Lung (tissue), 12 donors: ENCODE data around the gene TXK. TPM values are rescaled to one million over a fixed set of nuclear protein-coding genes. Genes with fewer than 3 reads are reported as not detected.

Experiments
- ATAC-seq: fragments of 200-7000 bp; cut with Tn5 transposase; one replicate; pipeline ENCODE4 v1.9.1; 2020; ENCODE audit warnings: moderate number of reproducible peaks; ENCODE audit not compliant: insufficient read depth, low FRiP score
- DNase-seq, 3 donors: peaks; one replicate each; pipeline ENCODE4 v3.0.0-alpha.2; 2013 to 2017
- H3K27ac ChIP-seq, 2 donors: one replicate each; pipeline ENCODE4 v1.5.1; 2013; ENCODE audit warnings: mild to moderate bottlenecking in 2 of 2, moderate library complexity in 2 of 2, control low read depth in 1 of 2, inconsistent platforms in 1 of 2, low read depth in 1 of 2, low read length in 1 of 2
- H3K27me3 ChIP-seq, 3 donors: one replicate each; pipeline ENCODE4 v1.5.1; 2013; ENCODE audit warnings: low read length in 2 of 3; ENCODE audit not compliant: control insufficient read depth in 3 of 3, insufficient read depth in 3 of 3
- H3K36me3 ChIP-seq, 4 donors: one replicate each; pipeline ENCODE4 v1.5.1; 2013; ENCODE audit warnings: low read length in 4 of 4, mild to moderate bottlenecking in 1 of 4, moderate library complexity in 1 of 4; ENCODE audit not compliant: control insufficient read depth in 4 of 4, insufficient read depth in 4 of 4
- H3K4me1 ChIP-seq, 5 donors: one replicate each; pipeline ENCODE4 v1.5.1; 2013; ENCODE audit warnings: low read length in 5 of 5, mild to moderate bottlenecking in 2 of 5, moderate library complexity in 1 of 5; ENCODE audit not compliant: control insufficient read depth in 5 of 5, insufficient read depth in 5 of 5
- H3K4me3 ChIP-seq: one replicate; pipeline ENCODE4 v1.5.1; 2013; ENCODE audit warnings: mild to moderate bottlenecking, control low read depth, moderate library complexity
- H3K9ac ChIP-seq, 2 donors: one replicate each; pipeline ENCODE4 v1.5.1; 2013; ENCODE audit warnings: low read length in 2 of 2, control low read depth in 1 of 2; ENCODE audit not compliant: insufficient read depth in 1 of 2
- H3K9me3 ChIP-seq, 4 donors: one replicate each; pipeline ENCODE4 v1.5.1; 2013; ENCODE audit warnings: low read length in 3 of 4, mild to moderate bottlenecking in 1 of 4, moderate library complexity in 1 of 4; ENCODE audit not compliant: control insufficient read depth in 4 of 4, insufficient read depth in 3 of 4
- CTCF ChIP-seq: IDR thresholded peaks from 2 replicates; pipeline ENCODE4 v1.5.1; 2012; ENCODE audit warnings: mild to moderate bottlenecking; ENCODE audit errors: control extremely low read depth, extremely low read depth
- WGBS, 2 donors: extraction: QIAGEN DNeasy Blood & Tissue Kit; methylation state at CpG; one replicate each; pipeline ENCODE4 v1.1.7; 2013; 5-methylcytosine and 5-hydroxymethylcytosine counted together
- polyA plus RNA-seq, 2 donors: library from polyadenylated mRNA; stranded (reverse); fragments of 200-250 nt; gene quantifications; one replicate each; pipeline ENCODE4 v1.2.1, GENCODE V29; 2013
- total RNA-seq, 2 donors: library from RNA; depleted of rRNA in 1 of 2; stranded (reverse); fragments of >200 nt in 1 of 2; gene quantifications; one replicate each; pipeline ENCODE4 v1.2.1, GENCODE V29; 2014 to 2021
- donor health status: control.
- donor health status: control.
- donor health status: Bipolar disorder and iron deficiency.
- donor health status: healthy.
- donor health status: DM: yes; HTN: yes; CAD: no.

Gene TXK
- total and polyA plus RNA-seq, 4 donors: 0.91 to 9.1 (median 2.0) TPM

GRCh38 chr4:48067536-48067935, 66.5 kb downstream of the TXK start:
- no peak overlapping the region for H3K9ac ChIP-seq
- no peaks in the 10 kb centered on the region for H3K4me1 ChIP-seq
- no peak overlapping the region for H3K27ac ChIP-seq
- TF ChIP-seq CTCF: no peak
- 80 to 81% methylated on average over 9 of the region's 9 CpGs for WGBS, 2 donors
- no peak overlapping the region for H3K4me3 ChIP-seq
- H3K27me3 ChIP-seq: no peaks in the 10 kb centered on the region
- no peaks in the 10 kb centered on the region for H3K9me3 ChIP-seq
- no peaks in the 10 kb centered on the region for H3K36me3 ChIP-seq
- ATAC-seq: no peak
- DNase-seq: no peak

- 90 to 95% methylated on average over 1 of the region's 1 CpG for WGBS, 2 donors
- DNase-seq (no peak), ATAC-seq (no peak)
- Histone ChIP-seq H3K4me1 (no peaks in the 10 kb centered on the region), H3K9ac (no peak overlapping the region), H3K27me3 (no peaks in the 10 kb centered on the region), H3K27ac (no peak overlapping the region), H3K9me3 (no peaks in the 10 kb centered on the region), H3K4me3 (no peak overlapping the region), H3K36me3 (no peaks in the 10 kb centered on the region)
- no peak for TF ChIP-seq CTCF
These were observed 68.4 kb downstream of the TXK start for GRCh38 chr4:48065587-48066052.

GRCh38 chr4:48064349-48064748, 69.7 kb downstream of the TXK start:
- Histone ChIP-seq H3K9me3 (no peaks in the 10 kb centered on the region), H3K9ac (no peak overlapping the region), H3K27me3 (no peaks in the 10 kb centered on the region), H3K4me3 (no peak overlapping the region), H3K27ac (no peak overlapping the region), H3K4me1 (no peaks in the 10 kb centered on the region), H3K36me3 (no peaks in the 10 kb centered on the region)
- no peak for TF ChIP-seq CTCF
- 87 to 93% methylated on average over 3 of the region's 3 CpGs for WGBS, 2 donors
- no peak for DNase-seq
- ATAC-seq: no peak
